Activated naive CD4-positive, alpha-beta T cell (primary cell): ENCODE results near the gene VARS2.
"Not testable (repeated sequence)": the region's sequence is repeated elsewhere in the genome, so short reads cannot be mapped to it uniquely, and the experiment has no call there.

Experiments
- DNase-seq, 4 experiments: peaks; one replicate each; lab custom pipeline; 2025; lab: John Stamatoyannopoulos, UW

Gene VARS2

GRCh38 chr6:30914076-30914853, at the start of gene VARS2:
VARS2 (plus strand) TSS chr6:30914238; CDS start chr6:30914837, 599 bp downstream.
- DNase-seq, result peak; percentile 63 to 77 (median 68)

DNA sequence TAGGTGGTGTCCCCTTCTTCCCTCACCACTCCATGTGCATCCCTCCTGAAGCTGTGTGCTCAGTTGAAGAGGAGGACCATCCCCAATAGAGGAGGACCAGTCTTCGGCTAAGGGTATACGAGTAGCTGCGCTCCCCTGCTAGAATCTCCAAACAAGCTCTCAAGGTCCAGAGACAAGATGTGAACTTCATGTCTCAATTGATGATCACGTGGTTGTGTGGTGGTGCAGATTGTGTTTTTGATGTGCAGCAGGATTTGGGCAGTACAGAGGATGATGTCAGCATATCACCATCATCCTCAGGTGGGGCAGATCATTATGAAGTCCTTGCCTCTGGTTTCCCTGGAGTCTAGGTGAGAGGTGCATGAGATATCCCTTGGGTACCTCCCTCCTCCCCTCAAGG, 49.7 kb upstream of the VARS2 start:
- DNase-seq, result no peak

GRCh38 chr6:30869241-30869749, 44.7 kb upstream of the VARS2 start:
- DNase-seq, result not testable (repeated sequence)

DNA sequence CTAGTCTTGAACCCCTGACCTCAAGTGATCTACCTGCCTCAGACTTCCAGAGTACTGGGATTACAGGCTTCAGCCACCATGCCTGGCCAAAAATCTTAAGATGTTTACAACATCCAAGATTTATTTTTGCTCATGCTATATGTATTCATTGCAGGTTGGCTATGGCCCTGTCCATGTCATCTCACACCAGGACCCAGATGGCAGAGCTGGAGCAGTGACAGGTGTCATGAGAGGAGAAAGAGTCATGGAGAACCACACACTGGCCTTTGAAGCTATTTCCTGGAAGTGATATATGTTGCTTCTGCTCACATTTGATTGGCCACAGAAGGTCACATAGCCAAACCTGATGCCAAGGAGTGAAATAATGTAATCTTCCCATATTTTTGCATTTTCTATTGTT, 43.5 kb upstream of the VARS2 start:
- no peak for DNase-seq

GRCh38 chr6:30871592-30872183, 42.4 kb upstream of the VARS2 start:
- DNase-seq, result no peak

- DNase-seq, result no peak
Measured at GRCh38 chr6:30873137-30873640, 40.8 kb upstream of the VARS2 start.

GRCh38 chr6:30873795-30874194, 40.2 kb upstream of the VARS2 start:
- DNase-seq, result not testable (repeated sequence)

DNA sequence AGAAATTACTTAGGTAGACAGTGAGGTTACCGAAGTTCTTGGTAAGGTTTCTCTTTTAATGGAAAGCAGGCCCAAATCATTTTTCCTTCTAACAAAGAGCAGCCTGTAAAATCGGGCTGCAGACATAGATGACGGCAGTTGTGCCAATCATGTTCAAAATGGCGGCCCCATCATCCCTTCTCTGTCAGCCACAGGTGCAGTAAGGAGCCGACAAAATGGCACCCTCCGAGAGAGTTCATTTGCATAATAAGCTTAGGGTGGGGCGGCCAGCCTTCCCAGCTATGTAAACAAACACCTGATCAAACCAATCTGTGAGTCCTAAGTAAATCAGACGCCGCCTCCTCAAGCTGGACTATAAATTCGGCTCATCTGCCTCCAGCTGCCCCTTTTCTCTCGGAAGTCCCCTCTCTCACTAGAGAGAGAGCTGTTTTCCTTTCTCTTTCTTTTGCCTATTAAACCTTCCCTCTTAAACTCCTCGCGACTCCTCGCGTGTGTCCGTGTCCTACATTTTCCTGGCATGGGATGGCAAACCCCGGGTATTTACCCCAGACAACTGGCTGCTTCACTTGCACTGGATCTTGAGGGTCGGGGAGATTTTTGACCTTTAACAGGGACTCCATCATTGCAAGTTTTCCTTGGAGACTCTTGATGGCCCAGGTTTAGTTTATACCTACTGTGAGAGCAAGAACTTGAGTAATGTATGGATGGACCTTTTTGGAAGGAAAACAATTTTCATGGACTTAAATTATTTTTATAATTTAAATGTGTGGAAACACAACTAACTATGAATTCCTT, 38.6 kb upstream of the VARS2 start:
- DNase-seq, result no peak

GRCh38 chr6:30876039-30876730, 37.9 kb upstream of the VARS2 start:
- no peak for DNase-seq

- DNase-seq, result peak in 3 of 4 experiments; percentile 32 to 67 (median 60)
Measured at GRCh38 chr6:30877419-30878262, 36.4 kb upstream of the VARS2 start.

DNA sequence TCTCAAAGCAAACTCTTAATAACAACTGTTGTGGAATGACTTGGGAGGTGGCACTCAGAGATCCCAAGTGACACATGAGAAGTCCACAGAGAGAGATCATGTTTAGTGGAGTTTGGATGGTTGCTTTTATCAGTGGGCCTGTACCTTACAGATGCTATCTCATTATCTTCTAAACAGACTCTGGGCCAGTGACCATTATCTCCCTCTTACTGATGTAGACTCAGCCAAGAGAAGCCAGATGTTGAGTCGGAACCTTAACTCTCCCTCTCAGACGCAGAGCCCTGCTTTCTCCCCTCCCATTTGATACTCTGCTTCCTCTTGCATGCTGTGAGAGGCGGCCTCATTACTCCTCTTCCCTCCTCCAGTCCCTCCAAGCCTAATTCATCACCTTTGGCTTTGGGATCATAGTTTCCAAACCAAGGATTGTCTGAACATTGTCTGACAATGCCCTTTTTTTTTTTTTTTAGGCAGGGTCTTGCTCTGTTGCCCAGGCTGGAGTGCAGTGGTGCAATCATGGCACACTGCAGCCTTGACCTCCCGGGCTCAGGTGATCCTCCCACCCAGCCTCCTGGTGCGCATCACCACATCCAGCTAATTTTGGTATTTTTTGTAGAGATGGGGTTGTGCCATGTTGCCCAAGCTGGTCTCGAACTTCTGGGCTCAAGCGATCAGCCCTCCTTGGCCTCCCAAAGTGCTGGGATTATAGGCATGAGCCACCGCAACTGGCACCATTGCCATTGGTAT, 34.2 kb upstream of the VARS2 start:
- DNase-seq, result no peak

DNA sequence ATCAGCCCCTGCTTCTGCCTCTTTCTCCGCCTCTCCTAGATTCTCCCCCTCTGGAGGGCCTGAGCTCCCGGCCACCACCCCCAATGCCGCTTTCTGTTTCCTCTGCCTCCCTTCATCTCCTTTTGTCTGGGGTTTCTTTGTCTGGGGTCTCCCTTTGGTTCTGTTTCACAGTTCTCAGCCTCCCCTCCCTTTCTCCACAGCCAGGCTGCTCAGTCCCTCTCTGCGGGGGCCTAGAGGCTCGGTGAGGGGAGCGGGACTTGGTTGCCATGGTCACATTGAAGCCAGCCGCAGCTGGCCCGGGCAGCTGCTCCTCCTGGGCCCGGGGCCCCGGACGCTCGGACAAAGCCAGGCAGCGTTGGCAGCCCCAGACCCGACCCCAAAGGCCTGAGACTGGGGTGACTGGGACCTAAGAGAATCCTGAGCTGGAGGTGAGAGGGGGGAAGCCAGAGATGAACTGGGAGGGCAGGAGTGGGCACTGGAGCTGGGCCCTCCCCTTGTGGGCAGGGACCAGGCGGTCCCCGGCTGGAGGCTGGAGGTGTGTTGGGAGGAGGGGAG, 33.3 kb upstream of the VARS2 start:
- no peak for DNase-seq

GRCh38 chr6:30881392-30882203, 32.4 kb upstream of the VARS2 start:
- DNase-seq, result no peak

- no peak for DNase-seq
Measured at GRCh38 chr6:30882204-30882758, 31.8 kb upstream of the VARS2 start.

GRCh38 chr6:30882759-30883684, 31.0 kb upstream of the VARS2 start:
- DNase-seq, result peak in 1 of 4 experiments; percentile 10

DNA sequence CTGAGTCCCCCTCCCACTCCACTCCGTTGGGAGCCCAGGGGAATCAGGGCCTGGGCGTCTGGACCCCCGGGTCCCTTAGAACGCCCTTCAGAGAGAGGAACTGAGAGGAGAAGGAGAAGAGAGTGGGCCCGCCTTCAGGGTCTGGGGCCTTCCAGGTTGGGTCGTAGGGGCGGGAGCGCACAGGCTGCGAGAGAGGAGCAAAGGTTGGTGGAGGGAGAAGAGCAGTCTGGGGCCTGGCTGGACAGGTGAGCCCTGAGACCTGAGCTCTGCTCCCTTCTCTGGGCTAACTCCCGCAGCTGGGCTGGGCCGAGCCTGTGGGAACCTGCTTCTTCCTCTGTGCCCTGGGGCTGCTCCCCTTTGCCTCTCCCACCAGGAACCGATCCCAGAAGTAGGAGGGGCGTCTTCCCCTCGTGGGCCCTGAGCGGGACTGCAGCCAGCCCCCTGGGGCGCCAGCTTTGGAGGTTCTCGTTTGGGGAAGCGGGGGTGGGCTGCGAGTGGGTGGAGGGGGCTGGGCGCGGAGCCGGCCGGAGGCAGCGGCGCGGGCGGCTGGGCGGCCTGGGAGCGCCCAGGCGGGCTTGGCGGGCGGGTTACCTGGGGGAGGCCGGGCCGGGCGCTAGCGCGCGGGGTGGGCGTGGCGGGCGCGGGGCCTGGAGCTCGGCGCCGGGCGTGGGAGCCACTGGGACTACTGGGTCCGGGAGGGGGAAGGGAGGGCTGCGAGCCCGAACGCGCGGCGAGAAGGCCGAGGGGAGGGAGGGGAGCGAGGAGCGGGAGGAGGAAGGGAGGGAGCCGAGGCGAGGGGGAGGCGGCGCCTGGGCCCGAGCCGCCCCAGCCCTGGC, 30.1 kb upstream of the VARS2 start, which contains the start of gene DDR1:
DDR1 (plus strand) TSS at position 835 of the 836 bp plus-strand sequence. CDS start 4,211 bp downstream, outside the sequence.
- peak in 2 of 4 experiments; percentile 21 to 36 for DNase-seq
